Measurements from ENCODE around the gene TBC1D4.

The TBC1D4 gene, protein sequence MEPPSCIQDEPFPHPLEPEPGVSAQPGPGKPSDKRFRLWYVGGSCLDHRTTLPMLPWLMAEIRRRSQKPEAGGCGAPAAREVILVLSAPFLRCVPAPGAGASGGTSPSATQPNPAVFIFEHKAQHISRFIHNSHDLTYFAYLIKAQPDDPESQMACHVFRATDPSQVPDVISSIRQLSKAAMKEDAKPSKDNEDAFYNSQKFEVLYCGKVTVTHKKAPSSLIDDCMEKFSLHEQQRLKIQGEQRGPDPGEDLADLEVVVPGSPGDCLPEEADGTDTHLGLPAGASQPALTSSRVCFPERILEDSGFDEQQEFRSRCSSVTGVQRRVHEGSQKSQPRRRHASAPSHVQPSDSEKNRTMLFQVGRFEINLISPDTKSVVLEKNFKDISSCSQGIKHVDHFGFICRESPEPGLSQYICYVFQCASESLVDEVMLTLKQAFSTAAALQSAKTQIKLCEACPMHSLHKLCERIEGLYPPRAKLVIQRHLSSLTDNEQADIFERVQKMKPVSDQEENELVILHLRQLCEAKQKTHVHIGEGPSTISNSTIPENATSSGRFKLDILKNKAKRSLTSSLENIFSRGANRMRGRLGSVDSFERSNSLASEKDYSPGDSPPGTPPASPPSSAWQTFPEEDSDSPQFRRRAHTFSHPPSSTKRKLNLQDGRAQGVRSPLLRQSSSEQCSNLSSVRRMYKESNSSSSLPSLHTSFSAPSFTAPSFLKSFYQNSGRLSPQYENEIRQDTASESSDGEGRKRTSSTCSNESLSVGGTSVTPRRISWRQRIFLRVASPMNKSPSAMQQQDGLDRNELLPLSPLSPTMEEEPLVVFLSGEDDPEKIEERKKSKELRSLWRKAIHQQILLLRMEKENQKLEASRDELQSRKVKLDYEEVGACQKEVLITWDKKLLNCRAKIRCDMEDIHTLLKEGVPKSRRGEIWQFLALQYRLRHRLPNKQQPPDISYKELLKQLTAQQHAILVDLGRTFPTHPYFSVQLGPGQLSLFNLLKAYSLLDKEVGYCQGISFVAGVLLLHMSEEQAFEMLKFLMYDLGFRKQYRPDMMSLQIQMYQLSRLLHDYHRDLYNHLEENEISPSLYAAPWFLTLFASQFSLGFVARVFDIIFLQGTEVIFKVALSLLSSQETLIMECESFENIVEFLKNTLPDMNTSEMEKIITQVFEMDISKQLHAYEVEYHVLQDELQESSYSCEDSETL (N-terminal part only)

DNA sequence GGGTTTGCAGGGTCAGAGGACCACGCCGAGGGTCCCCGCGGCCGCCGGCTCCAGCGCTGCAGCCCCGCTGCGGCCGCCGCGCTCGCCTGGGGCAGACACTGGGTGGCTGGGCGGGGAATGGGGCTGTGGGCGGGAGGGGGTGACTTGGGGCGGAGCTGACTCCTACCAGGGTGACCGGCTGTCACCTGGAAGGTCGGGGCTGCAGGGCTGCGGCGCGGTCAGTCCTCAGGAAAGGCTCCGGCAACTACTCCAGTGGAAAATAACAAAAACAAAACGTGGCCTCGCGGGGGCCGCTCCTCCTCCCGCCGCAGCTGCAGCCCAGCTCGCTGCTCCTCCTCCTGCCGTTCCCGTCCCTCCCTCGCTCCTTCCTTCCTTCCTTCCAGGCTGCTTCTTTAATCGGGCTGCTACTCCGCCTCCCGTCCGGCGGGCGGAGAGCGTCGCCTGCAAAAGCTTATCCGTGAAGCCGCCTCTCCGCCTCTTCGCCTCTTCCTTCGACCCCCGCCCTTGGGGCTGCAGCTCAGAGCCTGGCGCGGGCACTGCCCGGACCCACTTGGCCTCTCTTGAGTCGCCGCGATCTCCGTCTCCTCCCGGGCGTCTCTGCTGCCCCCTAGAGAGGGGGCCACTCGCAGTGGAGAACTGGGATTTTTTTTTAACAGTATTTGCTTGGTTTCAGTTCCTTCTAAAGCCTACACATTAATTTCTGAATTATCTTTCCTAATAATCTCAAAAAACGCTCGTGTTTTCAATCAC is at the start of gene TBC1D4:
Gene TBC1D4 (minus strand): TSS at position 100 of the 750 bp plus-strand sequence. CDS start 402 bp downstream, outside the sequence.
- peak; percentile 82 for DNase-seq (ENCODE audit: low spot score)

DNA sequence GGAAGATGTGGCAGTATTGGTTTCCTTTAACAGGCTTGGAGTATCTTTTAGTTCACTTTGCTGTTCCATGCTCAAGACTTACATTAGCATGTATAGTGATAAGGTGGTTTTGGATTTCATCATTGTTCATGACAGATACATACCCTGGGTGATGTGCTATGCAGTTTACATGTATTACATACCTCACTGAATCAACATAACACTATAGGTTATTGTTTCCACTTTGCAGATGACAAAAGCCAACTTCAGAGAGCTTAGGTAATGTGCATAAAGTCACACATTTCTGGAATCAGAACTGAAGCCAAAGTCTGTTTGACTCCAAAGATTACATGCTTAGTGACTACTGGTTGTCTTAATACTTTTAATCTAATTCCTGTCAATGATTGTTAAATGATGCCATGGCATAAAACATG is 48.6 kb upstream of the TBC1D4 start:
- DNase-seq (ENCODE audit: low spot score), result no peak

DNA sequence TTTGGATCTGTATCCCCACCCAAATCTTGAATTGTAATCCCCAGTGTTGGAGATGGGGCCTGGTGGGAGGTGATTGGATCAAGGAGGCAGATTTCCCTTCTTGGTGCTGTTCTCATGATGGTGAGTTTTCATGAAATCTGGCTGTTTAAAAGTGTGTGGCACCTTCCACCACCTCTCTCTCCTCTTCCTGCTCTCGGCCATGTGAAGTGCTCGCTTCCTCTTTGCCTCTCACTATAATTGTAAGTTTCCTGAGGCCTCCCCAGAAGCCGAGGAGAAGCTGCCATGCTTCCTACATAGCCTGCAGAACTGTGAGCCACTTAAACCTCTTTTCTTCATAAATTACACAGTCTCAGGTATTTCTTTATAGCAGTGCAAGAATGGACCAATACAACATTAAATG is 40.0 kb upstream of the TBC1D4 start:
- DNase-seq (ENCODE audit: low spot score), result no peak

DNA sequence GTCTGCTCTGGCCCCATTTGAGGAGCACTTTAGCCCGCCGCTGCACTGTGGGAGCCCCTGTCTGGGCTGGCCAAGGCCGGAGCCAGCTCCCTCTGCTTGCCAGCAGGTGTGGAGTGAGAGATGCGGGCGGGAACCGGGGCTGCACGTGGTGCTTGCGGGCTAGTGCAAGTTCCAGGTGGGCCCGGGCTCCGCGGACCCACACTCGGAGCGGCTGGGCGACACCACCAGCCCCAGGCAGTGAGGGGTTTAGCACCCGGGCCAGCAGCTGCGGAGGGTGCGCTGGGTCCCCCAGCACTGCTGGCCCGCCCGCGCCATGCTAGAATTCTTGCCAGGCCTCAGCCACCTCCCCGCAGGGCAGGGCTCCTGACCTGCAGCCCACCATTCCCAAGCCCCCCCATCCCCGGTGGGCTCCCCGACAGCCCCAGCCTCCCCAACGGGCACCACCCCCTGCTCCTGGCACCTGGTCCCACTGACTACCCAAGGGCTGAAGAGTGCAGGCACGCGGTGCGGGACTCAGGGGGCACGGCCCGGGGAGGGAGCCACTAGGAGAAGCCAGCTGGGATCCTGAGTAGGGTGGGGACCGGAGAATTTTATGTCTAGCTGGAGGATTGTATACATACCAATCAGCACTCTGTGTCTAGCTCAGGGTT is 36.6 kb upstream of the TBC1D4 start:
- no peak for DNase-seq (ENCODE audit: low spot score)

DNA sequence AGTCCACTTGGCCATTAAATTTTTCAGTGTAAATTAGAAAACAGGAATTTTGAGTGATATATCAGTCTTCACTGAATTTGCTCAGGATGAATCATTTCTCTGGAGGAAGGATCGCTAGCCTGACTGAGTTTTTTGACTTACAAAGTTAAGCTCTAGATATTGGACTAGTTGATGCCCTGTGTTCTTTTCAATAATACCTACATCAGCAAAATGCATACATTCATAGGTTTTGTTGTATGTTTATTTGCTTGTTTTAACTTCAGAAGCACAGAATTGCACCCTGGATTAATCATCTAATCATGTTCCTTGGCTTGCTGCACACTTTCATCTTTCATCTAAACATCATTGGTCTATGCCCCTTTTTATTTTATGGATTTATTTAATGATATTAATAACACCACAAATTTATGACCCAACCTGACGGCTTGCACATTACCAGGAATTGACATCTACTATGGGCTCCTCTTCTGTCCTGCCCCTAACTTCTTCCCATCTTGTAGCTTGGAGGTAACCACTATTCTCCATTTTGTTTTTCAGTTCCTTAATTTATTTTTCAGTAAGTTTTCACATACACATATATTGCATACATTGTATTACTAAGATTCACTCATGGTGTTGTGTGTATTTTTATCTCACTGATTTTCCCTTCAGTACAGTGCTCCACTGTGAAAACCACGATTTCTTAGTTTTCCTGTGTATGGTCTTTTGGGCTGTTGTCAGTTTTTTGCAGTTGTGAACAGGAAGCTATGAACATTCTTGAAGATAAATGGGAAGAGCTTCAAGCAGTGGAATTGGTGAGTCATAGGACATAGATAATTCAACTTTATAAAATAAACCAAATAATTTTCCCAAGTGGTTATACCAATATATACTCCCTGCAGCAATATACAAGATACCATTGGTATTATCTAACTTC is 32.4 kb upstream of the TBC1D4 start:
- DNase-seq (ENCODE audit: low spot score), result no peak

DNA sequence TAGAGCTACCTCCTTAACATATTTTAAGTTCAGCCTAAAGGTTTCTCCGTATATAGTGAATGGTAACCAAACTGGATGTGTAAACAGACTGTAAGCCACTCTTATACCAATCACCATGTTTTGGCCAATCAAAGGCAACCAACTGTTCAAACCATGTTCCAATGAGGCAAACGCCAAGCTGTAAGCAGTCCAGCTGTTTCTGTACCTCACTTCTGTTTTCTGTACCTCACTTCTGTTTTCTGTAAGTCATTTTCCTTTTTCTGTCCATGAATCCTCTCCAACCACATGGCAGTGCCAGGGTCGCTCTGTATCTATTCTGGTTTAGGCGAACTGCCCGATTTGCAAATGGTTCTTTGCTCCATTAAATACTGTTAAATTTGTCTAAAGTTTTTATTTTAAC is 31.3 kb upstream of the TBC1D4 start:
- DNase-seq (ENCODE audit: low spot score), result no peak

DNA sequence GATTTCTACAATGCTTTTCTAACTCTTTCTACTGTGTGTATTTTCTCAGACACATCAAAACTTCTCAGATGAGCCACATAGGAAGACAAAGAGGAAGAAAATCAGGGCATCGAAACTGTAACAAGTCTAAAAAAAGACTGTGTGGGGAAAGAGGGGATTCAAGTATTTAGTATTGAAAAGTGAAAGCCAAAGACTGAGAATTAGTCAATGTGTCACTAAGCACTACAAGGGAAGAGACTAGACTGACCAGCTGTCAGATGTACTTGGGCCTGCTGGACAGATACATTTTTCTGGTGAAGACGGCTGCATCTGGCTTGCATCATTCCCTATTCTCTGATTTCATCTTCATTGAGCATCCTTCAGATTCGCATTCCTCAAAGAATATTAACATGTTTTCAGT is 30.3 kb upstream of the TBC1D4 start:
- DNase-seq (ENCODE audit: low spot score), result no peak

DNA sequence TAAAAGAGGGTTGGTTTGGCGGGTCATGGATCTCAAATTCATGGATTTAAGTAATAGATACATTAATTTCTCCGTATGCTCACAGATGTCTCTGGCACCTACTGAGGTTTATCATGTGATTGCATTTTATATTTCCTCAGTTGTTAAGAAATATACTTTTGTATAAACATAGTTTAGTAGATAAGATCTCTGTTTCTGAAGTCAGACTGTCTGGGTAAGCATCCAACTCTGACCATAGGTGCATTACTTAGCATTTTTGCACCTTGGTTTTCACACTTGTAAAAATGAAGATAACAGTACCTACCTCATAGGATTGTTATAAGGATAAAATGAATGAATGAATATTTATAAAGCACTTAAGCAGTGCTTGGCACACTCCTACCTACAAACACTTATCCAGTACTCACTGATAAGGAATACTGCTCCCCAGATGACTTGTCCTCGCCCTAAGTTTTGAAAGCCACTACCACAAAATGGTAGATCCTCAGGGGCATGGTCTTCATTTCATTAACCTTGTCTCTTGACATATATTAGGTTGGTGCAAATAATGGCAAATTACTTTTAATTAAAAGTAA is 29.2 kb upstream of the TBC1D4 start:
- no peak for DNase-seq (ENCODE audit: low spot score)

DNA sequence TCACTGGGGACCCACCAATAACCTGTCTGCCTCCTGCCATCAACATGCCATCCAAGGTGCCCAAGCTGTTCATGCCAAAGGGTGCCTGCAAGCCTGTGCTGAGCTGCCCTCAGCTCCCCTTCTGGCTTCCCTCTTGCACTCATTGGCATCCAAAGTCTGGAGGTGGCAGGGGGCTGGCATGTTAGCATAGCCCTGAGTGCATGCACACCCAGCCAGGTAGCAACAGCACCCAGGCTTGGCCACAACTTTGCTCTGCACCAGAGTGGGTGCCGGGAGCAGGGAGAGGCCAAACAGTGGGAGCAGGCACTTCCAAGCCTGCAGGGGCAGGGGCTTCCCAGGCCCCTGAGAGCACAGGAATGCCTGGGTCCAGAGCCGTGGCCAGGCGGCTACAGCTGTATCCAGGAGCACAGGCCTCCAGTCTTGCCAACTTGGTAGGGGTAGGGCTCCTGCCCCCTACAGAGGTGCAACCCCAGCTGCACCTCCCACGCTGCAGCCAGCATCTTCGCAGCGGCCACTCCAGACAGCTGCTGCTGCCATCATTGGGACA is 26.1 kb upstream of the TBC1D4 start:
- no peak for DNase-seq (ENCODE audit: low spot score)

DNA sequence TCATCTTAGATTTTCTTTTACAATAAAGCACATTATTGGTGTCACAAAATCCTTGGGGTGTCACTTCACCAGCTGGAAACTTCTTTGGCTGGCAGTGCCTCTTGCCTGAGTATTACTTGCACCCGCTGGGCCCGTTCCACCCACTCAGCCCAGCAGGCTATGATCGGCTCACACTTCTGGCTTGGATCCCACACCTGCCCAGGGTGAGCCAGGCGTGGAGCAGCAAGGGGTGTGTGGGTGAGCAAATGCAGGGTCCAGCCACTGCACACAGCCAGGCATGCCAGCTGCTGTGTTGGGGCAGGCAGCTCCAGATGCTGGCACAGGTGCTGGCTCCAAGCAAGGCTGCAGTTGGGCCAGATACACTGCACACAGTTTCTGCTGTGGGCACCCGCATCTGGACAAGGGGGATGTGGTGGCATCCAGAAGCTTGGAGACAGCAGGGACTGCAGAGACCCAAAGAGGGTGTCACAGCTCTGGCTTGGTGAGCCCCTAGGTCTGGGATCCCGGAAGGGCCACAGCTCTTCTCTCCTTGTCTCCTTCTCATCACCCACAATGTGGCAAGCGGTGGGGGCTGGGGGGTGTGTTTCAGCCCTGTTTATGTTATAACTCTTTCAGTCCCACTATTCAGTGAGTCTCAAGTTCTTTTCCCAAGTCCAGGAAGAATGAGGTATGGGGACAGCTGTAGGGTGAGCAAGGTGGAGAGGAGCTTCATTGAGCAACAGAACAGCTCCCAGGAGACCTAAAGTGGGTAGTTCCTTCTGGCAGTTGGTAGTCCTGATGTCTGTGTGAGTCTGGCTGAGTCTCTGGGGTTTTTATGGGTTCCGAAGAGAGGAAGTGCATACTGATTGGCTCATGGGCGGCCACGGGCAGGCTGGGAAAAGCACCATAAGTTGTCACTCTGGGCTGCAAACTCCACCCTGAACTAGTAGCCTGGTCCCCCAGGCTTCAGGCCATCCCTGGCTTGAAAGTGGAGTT is 25.3 kb upstream of the TBC1D4 start:
- DNase-seq (ENCODE audit: low spot score), result no peak

DNA sequence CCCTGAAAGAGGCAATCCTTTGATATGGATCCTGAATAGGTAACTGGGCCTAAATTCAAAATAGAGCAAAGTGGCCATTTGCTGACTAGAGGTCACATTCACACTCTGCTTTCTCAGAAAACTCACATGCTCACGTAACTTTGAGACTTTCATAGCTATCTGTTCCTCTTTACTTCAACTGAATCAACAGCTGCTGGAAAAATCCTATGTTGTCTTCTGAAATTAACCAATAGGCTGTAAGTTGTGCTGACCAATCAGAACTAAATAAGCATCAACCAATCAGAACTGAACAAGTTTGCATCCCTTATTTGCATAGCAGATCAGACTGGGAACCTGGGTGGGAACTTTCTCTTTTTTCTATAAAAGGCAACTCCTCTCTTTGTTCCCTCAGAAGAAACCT is 24.0 kb upstream of the TBC1D4 start:
- DNase-seq (ENCODE audit: low spot score), result no peak

DNA sequence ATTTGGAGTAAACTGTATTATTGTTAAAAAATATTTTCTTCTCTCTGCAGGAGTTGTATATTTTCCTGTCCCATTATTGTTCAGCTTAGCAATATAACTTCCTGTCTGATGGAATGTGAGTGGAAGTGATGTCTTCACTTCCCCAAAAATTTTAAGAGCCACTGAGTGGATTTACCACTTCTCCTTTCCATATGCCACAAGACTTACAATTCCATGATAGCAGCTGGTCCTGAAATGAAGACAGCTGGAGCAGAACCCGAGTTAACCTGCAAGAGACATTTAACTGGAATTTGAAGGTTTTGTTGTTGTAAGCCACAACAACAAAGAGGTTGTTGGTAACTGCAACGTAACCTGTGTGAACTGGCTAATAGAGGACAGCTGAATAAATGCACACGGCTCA is 23.4 kb upstream of the TBC1D4 start:
- DNase-seq (ENCODE audit: low spot score), result no peak

DNA sequence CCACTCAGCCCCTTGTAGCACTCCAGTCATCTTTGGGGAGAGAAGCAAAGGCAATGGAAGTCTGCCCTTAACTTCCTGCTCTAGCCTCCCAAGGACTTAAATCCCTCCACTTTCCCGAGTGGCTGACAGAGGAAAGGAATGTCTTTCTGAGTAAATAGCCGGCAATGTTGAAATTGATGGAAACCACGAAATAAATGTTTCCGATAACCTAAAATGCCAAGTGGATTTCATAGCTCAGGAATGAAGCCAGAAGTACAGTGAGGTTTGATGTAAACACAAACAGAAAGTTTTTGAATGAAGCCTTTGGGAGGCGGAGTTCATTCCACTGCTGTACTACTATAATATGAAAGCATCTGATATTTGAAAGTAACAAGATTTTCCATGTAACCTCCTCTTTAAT is 14.0 kb upstream of the TBC1D4 start:
- DNase-seq (ENCODE audit: low spot score), result no peak

DNA sequence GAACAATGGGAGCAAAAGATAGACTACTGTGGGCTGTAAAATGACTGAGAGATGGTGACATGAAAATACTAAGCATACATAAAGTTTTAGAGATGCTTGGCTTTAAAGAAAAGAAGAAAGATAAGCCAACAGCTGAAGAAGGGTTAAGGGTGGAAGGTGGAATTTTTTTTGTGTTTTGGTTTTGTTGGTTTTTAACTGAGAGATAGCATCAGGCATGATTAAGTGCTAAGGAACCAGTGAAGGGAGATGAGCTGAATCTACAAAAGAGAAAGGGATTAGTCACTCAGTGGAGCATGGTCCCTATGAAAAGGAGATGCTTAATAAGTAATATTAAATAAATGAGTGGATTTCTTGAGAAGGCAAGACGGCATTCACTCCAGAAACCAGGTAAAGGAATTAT is 12.5 kb upstream of the TBC1D4 start:
- DNase-seq (ENCODE audit: low spot score), result no peak

DNA sequence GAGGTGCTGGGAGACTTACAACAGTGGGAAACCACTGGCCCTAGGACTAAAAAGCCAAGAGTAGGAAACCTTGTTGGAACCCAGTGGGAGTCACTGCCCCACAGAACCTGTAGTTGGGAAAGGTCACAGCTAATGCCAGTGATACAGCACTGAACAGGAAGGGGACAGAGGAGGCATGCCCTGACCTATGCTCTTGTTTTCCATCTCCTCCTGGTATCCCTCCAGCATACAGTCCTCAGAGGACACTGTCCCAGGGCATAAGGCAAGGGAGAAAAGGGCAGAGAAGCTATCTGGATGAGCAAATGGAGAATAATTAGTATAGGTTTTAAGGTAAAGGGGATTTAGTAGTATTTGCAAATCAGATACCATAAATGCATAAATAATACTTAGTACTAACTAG is 11.2 kb upstream of the TBC1D4 start:
- no peak for DNase-seq (ENCODE audit: low spot score)

DNA sequence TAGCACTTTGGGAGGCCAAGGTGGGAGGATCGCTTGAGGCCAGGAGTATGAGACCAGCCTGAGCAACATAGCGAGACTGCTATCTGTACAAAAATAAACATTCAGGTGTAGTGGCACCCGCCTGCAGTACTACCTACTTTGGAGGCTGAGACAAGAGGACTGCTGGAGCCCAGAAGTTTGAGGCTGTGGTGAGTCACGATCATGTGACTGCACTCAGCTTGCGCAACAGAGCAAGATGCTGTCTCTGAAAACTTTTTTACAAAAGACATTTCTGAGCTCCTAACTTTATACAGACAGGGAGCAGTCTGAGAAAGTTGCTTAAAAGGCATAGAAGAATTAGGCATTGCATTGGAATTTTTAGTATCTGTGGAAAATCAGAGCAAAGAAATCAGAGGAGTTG is 10.4 kb upstream of the TBC1D4 start:
- DNase-seq (ENCODE audit: low spot score), result no peak

DNA sequence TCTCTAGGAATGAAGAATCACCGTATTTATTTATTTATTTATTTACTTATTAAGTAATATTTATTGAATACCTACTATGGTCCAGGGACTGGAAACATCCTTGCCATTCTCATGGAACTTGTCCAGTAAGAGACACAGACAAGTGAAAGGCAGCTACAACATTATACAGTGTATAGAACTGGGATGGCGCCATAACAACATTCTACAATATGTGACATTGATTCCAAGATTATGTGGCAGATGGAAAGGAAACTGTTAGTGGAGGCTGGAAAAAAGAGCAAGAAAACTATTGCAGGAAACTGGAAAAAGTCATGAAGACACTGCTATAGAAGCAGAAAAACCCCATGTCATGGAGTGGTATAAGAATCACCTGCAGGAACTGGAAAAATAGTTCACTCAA is 9.4 kb upstream of the TBC1D4 start:
- DNase-seq (ENCODE audit: low spot score), result no peak

DNA sequence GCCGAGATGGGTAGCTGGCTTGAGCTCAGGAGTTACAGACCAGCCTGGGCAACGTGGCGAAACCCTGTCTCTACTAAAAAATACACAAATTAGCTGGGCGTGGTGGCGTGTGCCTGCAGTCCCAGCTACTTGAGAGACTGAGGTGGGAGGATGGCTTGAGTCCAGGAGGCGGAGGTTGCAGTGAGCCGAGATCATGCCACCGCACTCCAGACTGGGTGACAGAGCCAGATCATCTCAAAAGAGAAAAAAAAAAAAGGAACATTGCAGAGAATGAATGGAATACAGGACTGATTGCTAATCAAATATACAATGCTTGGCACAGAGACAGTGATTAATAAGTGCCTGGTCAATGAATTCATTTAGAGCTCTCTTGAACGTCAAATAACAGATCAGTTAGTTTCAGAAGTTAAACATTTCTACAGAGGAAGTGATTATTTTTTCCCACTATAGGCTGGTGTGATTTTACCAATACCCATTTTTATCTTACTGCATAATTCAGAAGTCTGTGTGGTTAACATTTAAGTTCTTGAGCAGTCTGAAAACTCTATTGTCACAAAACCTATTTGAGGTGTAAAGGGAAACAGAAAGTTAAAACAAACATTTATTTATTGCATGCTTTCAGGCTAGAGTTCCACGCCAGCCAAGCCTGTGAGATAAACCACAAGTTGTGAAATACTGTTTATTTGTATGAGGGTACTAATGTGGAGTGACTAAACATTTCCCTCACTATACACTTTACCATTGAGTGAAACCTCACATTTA is 7.7 kb upstream of the TBC1D4 start:
- DNase-seq (ENCODE audit: low spot score), result no peak
